Inflammatory macrophage (primary cell): ENCODE measurements around the gene HOXB13.
"Not testable (repeated sequence)": the region's sequence is repeated elsewhere in the genome, so short reads cannot be mapped to it uniquely, and the experiment has no call there.

Experiments
- DNase-seq, 2 donors: peaks; one replicate each; pipeline ENCODE4 v3.0.0-alpha.2; 2020 to 2022

HOXB13 gene

DNA sequence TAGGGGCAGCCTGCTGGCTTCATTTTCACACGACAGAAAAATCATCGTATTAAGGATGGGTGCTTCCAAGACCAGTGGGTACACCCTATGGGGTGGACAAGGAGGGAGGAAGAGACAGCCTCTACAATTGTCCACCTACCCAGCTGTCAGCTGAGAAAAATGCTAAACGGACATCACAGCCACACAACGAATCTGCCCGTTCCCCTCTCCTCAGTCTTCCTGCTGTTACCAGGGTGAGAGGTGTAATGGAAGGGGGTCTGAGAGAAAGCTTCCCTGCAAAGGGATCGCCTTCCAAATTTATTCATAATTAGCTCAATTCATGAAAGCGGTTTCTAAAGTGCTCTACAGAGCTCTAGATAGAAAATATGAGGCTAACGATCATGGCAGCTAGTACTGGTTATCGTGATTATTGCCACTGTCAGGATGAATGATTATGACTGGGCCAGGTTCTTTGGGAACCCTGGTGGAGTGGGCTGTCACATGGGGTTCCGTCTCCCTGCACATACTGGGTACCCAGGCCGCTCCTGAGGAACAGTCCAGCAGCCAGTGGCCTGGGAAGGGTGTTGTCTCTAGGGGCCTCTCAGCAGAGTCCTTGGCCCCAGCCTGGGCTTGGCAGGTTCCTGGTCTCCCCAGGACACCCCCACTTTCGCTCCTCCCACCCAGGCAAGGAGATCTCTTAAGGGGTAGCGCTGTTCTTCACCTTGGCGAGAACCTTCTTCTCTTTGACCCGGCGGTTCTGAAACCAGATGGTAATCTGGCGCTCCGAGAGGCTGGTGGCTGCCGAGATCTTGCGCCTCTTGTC is 2.2 kb downstream of the HOXB13 start:
- no peak for DNase-seq

DNA sequence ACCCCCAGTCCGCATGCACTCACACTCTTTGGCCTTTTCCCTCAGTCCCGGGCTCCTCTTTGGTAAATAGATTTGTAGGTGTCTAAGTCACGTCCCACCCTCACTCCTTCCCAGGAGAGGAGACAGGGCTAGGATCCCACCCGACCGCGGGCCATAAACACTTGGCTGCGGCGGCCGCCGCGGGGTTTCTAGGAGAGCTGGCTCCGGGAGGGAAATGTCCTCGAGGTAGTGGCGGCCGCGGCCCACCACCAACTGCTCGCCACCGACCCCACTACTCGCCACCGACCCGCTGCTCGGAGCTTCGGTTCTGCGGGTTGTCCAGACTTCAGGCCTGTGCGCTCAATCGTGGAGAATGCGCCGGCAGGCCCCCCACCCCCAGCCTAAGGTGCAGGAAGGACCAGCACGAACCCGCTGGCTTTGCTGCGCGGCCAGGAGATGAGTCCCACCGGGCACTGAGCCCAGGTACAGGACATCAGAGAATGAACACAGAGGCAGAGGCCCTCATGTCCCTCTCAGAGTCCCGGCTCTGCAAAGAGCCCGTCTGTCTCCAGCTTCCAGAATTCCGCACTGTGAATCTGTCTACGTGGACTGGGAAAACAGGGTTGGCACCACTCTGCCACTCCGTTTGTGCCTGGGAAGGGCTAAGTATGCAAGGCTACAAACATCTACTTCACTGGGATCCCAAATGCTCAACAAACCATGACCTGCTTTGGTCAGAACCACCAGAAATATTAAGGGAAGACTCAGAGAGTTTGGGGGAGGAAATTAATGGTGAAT is 3.1 kb downstream of the HOXB13 start:
- no peak for DNase-seq

DNA sequence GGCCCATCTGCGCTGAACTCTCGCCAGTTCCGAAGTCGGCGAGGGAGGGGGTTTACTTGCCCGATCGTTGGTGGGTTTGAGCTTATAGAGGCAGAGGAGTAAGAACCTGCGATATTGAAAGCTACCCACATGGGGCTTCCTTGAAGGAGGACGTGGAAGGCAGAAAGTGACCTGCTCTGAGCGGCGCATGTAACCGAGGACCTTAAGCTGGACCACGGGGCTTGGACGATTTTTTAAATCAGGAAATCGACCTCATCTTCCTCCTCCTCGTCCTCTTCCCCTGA is 3.6 kb downstream of the HOXB13 start:
- DNase-seq: no peak

DNA sequence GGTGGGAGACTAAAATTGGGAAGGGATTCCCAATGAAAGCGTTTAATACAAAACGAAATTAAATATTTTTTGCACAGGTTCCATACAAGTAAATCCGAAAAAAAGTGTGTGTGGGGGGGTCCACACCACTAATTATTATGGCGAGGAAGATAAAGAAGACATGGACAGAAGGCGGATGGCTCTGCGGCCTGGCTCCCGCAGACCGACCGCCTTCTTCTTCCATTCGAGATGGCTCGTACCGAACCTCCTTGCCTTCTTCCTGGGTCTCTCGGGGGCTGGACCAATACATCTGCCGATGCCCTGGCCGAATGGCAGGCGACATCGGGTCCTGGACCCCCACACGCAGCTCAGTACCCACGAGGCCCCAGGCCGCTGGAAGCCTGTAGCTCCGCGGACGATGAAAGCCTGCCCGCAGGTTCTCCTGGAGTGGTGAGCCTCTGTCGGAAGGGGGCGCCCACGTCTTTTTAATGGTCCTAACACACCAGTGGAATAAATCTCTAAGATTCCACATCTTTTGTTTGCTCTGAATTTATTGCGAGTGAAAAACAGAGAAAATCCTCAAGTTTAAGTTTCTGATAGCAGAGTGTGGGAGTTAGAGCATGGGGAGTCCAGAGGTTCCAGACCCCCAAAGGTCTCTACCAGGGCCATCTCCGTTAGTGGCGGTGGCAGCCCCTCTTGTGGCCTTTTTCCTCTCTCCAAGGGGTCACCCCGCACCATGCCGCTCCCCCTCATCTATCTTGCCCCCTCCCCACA is 4.1 kb downstream of the HOXB13 start:
- peak; percentile 76 to 85 for DNase-seq

DNA sequence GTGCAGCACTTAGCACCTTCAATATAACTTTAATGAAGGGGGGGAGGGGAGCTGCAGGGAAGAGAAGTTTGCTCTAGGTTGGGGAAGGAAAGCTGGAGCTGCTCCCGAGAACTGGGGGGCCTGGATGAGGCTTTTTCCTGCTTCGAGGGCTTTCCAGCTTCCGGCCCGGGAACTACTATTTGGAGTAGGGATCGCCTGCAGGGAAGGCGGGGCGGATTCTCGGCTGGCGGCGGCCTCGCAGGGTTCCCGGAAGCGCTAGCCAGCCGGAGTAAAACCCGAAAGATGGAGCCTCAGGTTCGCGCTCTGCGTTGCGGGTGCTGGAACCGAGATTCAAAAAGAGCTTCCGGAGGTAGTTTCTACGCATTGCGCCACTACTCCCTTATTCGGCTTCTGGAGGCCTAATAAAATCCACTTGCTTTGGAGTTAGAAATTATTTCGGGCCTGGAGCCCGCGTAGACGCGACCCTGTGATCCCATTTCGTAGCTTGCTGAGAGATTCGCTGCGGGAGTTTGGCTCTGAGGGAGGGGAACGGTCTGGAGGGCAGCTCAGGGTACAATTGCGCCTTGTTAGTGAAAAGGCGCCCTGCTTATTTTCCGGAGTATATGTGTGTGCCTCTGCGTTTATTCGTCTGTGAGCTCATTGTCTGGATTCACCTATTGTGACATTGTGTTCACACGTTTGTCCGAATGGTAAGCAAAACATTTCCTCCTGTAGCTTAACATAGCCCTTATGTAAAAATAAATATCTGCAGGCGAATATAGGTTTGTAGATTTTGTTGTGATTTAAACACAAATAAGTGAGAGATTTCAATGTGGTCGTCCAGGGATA is 4.9 kb downstream of the HOXB13 start:
- DNase-seq: no peak

DNA sequence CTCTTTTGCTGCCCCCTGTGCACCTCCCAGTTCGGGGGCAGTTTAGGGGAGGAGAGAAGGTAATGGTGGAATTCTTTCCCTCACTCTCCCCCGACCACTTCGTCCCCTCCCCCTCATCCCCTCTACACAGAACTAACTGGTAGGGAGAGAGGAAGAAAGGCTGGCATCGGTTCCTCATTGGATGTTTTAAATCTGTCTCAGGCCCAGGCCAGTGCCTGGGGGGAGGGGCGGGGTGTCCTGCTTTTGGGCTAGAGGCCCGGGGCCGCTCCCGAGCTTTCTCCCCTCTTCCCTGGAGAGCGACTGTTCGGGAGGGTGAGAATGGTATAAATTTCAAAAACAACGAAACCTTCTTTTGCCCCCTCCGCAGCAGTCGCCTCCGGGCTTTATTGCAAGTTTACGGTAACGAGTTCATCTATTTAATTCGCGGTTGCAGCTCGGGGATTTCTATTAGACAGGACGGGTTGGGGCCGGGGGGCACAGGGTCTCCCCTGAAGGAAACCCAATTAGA is 5.6 kb downstream of the HOXB13 start, which contains the start of gene PRAC2:
Gene PRAC2, plus strand, starts transcription at position 271 of the 508 bp plus-strand sequence. CDS start 1,226 bp downstream, outside the sequence.
- no peak for DNase-seq

DNA sequence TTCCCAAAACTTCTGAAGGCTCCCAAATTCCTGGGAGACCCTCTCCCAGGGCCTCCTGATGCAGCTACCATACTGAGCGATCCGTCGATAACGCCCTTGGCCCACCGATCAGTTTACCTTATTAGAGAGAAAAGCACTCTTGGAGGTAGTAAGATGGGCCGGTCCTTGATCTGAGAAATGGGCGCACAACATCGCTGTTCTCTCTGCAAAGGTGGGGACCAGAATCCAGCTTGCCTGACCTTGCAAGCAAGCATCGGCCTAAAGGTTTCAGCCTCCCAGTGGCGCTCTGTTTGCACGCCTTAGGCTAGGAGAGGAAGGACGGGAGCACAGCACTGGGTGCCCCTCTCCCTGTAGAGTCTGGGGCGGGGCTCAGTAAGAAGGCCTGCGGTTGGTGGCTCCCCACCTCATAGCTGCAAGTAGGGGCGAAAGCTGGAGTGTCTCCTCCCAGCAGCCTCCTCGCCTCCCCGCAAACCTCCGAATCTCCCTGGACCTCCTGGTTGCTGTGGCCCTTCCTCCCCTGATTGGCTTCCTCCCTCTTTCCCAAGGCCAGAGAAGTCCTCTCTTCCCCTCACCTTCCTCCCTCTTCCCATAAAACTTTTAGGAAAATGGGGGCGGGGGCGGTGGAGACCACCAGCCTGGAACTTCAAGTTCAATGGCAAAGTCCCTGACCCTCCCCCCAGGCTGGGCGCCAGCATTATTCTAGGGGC is 6.2 kb downstream of the HOXB13 start, which contains the start of gene PRAC1:
Gene PRAC1, minus strand, starts transcription at position 318 of the 707 bp plus-strand sequence. Its CDS starts 126 bp downstream, at position 192.
- DNase-seq: no peak

DNA sequence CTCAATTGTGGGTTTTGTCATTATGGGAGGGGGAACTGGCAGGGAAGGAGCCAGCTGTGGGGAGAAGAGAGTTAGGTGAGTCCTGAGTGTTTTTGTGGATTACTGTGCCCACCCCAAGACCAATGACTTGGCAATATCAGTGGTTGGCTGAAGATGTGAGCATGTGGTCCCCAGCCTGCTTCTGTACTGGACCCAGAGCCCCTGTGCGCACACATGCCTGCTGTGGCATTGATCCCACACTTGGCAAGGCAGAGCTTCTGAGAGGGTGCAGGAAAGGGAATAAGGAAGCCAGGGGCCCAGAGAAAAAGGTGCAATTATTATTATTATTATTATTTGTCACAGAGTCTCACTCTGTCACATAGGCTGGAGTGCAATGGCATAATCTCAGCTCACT is 7.5 kb downstream of the HOXB13 start:
- no peak for DNase-seq

DNA sequence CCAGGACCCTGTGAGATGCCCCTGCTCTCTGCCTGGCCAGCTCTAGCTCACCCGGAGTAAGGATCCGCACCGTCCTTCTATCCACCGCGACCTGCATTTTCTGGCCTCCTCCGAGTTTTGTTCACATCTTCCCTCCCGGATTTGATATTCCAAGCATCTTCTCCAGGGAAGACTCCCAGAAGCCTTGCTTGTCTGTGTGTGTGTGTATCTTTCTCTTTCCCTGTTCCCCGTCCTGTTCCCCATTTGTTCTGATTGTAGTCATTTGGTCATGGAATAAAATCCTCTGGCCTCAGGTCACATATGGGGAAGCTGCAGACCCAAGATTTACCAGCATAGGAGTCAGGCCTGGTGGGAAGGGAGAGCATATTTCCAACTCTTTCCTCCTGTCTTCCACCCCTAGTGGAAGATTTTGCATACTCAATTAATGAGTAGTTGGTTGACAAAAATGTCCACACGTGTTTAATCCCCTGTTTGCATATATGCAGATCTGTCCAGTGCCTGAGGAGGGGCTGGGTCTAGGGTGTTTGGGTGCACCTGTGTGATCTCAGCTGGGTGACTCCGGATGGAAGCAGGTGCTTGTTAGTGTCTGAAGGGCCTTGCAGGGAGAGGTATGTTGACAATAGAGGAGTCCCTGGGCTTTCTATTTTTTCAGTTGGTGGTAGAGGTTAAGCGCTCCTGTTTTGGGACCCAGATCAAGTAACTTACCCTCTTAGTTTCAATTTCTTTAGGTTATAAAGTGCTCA is 8.1 kb downstream of the HOXB13 start:
- DNase-seq: no peak

DNA sequence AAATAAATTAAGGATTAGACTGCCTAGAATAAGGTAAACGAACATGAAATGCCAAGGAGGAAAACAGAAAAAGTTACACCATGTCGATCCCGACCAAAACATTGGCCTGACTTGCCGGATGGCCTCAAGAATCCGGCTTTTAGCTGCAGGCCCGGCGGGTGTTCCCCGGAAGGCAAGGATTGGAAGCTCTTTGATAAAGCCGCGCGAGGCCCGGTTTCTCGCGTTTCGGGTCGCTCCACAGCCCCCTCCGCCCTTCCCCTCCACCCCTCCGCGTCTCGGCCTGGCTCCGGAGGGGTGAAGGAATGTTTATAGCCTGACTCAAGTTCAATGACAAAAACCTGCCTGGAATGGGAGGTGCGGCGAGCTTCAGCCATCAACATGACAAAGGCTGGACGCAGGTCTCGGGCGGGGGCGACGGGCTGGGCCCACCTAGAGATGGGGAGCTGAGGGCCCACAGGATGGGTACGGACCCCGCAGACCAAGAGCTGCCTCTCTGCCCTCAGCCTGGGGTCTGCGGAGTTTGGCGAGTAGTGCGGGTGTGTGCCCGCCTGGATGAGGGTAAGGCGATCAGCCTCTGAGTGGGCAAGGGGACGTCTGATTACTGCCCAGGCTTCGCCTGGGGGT is 8.8 kb downstream of the HOXB13 start:
- DNase-seq: no peak

DNA sequence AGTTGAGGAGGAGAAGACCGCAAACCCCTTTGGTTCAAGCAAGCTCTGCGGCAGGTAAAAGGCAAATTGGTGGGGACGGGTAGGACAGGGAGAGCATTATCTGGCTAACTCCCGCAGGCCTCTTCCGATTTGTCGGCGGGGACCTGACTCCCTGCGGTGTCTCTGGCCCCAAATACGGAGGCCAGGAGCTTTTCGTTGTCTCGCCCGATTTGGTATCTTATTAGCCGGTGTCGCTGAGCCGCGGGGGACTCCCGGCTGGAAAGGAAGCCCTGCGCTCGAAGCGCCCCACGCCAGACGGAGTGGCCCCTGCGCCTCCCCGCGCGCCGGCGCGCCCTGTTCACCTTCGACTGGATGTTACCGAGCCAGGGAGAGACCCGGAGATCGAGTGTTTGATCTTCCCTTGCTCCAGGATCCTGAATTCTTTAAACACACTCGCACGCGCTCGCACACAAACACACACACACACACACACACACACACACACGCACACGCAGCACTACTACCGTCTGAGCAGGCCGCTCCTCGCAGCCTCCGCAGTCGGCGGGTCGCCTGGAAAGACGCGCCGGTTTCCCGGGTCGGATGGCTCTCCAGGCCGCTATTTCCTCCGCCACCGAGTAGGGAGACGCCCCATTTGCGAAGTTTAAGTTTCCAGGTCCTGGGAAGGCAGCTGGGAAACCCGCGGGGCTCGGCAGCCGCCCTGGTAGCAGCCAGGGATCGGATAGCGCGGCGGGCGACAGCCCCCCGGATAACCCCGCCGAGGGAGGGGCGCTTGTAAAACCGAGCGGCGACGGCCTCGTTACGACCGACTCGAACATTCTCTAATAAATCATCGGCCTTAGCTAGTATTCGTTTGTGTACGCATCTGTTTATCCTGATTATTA is 9.5 kb downstream of the HOXB13 start:
- DNase-seq: no peak

DNA sequence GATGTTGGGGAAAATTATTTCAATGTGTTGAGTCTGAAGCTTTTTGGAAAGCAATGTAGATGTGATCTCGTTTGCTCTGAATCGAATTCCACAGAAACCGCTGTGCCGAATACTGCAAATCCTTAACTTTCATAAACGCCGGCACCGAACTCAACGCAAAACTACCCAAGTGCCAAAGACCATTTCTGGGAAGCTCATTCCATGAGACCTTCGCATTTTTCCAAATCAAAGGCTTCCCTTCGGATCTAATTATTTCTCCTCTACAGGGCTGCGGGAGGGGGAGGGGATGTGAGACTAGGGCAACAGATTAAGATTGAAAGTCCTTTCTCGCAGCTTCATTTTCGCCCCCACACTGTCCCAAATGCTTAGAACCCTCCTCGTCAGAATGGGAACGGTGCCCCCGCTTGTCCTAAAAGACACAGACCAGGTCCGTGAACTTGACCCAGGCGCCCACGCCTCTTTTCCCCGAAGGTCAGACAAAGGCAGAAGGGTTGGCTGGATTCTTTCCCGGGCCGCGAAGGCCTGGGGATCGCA is 10.3 kb downstream of the HOXB13 start:
- no peak for DNase-seq

DNA sequence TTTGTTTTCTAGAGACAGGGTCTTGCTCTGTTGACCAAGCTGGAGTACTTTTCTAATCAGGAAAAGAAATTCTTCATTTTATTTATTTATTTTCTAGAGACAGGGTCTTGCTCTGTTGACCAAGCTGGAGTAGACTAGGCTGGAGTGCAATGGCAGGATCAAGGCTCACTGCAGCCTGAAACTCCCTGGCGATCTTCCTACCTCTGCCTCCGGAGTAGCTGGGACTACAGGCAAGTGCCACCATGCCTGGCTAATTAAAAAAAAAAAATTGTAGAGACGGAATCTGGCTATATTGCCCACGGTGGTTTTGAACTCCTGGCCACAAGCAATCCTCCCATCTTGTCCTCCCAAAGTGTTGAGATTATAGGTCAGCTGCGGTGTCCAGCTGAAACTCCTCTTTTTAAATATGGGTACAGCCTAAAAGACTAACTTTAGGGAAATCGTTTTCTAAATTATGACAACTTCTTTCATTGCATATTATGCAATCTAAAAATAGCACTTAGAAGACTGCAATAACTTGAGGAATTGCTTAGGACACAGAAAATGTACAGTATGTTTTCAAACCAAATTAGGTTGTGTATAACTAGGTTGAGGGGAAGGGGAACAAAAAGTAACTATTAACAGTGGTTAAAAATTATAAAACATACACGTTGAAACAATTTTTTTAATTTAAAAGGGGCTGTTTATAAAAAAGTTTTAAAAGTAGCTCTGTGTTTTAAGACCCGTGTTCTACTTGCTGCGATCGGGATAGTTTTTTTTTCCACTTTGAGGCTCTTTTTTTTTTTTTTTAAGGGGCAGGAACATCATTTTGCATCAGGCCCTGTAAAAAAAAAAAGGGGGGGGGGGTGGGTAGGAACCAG is 11.0 kb downstream of the HOXB13 start:
- peak in 1 of 2 donors; percentile 35 for DNase-seq

DNA sequence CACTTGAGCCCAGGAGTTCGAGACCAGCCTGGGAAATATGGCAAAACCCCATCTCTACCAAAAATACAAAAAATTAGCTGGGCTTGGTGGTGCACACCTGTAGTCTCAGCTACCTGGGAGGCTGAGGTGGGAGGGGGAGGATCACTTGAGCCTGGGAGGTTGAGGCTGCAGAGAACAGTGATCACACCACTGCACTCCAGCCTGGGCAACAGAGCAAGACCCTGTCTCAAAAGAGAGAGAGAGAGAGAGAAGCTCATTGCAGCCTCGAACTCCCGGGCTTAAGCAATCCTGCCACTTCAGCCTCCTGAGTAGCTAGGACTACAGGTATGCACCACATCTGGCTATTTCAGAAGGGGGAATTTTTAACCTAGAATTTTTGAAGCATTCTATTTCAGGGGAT is 12.0 kb downstream of the HOXB13 start:
- not testable (repeated sequence) for DNase-seq

DNA sequence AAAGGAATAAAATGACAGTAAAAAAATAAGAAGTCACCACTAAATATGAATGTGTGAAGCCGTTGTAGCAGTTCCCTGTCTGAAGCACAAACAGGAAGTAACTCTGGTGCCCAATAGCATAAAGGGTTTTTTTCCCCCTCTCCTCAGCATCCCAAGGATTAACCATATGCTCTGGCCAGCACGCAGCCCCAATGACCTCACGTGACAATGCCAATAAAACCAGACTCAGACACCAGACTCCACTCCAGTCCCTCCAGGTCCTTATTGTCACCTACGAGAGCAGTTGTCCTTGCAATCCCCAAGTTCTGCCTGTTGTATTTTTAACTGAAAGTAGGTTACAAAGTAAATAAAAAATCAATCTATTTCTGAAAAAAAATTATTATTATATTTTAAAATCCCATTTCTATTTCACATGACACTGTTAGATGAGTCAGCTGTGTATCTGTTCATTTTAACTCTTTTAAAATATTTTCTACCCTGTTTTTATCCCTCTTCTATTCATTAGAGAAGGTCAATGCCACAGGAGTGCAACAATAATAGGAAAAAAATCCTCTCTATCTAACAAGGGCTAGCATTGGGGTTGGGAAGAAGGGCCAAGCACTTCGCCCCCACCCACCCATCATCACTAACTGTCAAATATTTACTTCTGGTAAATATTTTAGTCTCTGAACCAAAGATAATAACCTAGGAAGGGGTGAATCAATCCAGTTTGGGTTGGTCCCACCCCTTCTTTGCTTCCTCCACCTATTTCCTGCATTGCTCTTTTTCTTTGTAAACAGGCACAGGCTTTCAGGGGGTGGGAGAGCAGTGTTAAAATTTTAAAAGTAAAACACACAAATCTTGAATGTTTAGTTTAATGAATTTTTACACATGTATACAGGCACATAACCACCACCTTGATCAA is 12.8 kb downstream of the HOXB13 start:
- DNase-seq: no peak

DNA sequence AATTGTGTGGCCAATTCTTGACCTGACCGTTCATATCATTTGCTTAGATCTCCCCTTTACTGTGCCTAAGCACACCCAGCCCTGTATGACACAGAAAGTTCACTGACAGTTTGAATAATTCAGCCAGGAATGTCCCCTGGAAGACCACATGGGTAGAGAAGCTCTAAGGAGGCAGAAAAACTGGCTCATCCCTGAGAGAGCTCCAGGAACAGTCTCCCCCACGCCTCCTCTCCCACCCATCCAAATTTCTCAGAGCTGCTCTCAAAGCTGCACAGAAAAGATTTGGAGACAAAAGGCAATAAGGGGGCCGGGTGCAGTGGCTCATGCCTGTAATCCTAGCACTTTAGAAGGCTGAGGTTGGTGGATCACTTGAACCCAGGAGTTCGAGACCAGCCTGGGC is 17.4 kb downstream of the HOXB13 start:
- DNase-seq: no peak
